Thoracic aorta (tissue), 2 donors: ENCODE data around the gene MSI2. TPM values are rescaled to one million over a fixed set of nuclear protein-coding genes. Genes with fewer than 3 reads are reported as not detected.
A peak's percentile ranks its signal among the peaks of the same experiment; 100 is the strongest.

ENCODE experiments used
- ATAC-seq: fragments of 150-250 bp; one replicate; pipeline ENCODE4 v1.8.0; 2017; ENCODE audit warnings: low read depth; ENCODE audit not compliant: insufficient number of reproducible peaks, low FRiP score
- DNase-seq: peaks from one replicate; pipeline ENCODE4 v3.0.0-alpha.2; 2020; ENCODE audit warnings: low spot score
- H3K27ac ChIP-seq, 2 donors: fragments of 200-600 bp; sonication (generic); 1 replicate in 1 of 2; 2 replicates in 1 of 2; pipeline ENCODE4 v1.5.1; 2016; ENCODE audit warnings: mild to moderate bottlenecking in 2 of 2, moderate library complexity in 2 of 2
- H3K27me3 ChIP-seq: fragments of 200-600 bp; sonication (generic); replicated peaks from 2 replicates; pipeline ENCODE4 v1.6.0; 2016; ENCODE audit warnings: mild to moderate bottlenecking; ENCODE audit not compliant: insufficient read depth
- H3K36me3 ChIP-seq: fragments of 200-600 bp; sonication (generic); one replicate; pipeline ENCODE4 v1.5.1; 2016
- H3K4me1 ChIP-seq, 2 donors: fragments of 200-600 bp; sonication (generic); 1 replicate in 1 of 2; 2 replicates in 1 of 2; pipeline versions ENCODE4 v1.5.1 to v1.6.0; 2016; ENCODE audit warnings: low read depth in 2 of 2, mild to moderate bottlenecking in 1 of 2; ENCODE audit not compliant: control insufficient read depth in 1 of 2
- H3K4me3 ChIP-seq: fragments of 200-600 bp; sonication (generic); 2 replicates; pipeline ENCODE4 v1.5.1; 2016; ENCODE audit warnings: mild to moderate bottlenecking
- H3K9me3 ChIP-seq: fragments of 200-600 bp; sonication (generic); 2 replicates; pipeline ENCODE4 v1.5.1; 2016
- CTCF ChIP-seq: fragments of 200-600 bp; sonication (generic); IDR thresholded peaks from one replicate; pipeline ENCODE4 v1.5.1; 2019; ENCODE audit warnings: antibody characterized with exemption
- total RNA-seq, 2 donors: library from RNA; depleted of rRNA; stranded (reverse); fragments of >200 nt; gene quantifications; one replicate each; pipeline versions ENCODE4 v1.1.0 to v1.2.3, GENCODE V29; 2016

The MSI2 gene
- total RNA-seq, 2 donors from 2014 or later = 32.1 to 46.2 TPM

DNA sequence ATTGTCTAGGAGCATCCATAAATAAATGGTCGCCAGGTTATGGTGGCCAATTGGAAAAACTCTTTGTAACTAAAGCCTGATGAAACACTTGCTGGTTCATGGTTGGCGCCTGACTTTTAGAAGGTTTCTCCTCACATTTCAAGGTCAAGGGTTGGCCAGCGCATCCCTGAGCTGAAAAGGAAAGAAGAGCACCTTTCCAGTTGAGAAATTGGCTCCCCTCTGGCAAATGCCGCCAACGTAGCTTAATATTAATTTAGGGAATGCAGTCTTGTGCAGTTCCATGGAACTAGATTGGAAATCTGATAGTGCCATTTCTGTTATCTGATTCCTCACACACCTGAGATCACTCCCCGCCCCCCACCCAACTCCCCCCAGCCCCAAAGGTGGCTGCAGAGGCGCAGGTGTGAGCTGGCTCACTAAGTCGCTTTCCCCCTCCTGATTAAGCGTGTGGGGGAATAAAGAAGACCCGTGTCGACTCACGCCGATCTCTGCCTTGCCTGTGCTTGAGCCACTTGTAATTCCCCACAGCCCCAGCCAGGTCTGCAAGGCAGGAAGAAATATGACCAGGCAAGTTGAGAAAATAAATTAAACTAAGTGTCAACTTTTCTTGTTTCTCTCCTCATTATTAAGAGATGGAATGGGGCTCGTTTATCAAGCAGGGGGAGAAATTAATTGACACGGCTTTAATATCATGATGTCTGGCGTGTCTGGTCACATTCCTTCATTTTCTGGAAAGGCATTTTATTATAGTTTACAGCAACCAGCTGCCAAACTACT lies 331.1 kb downstream of the MSI2 start:
- Histone ChIP-seq H3K4me3 (no peak overlapping the region), H3K27me3 (no peaks in the 10 kb centered on the region), H3K4me1 (peaks cover 34 to 56% of the 10 kb centered on the region in 2 donors), H3K27ac (peak overlapping the region; percentile 47 to 76), H3K36me3 (no peaks in the 10 kb centered on the region), H3K9me3 (no peaks in the 10 kb centered on the region)
- ATAC-seq = no peak
- no peak for TF ChIP-seq CTCF
- no peak for DNase-seq

DNA sequence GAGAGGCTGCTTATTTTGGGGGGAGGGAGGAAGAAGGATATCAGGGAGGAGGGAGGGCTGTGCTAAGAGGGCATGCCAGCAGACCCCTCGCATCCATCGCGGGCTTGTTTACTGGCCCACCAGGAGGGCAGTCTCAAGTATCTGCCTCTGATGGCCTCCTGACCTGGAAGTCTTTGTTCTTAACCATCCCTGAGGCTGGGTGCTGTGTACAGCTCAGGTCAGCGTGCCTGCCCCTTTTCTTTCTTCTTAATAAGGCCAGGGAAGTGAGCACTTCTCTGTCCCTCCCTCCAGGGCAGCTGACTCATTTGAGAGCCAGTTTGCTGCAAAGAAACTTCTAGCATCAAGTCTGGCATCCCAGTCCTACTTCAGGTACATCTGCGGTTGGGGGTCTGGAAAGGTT lies 331.8 kb downstream of the MSI2 start:
- no peak overlapping the region for H3K4me3 ChIP-seq
- peak overlapping the region; percentile 47 to 76 for H3K27ac ChIP-seq
- no peak for TF ChIP-seq CTCF
- peaks cover 34 to 56% of the 10 kb centered on the region in 2 donors for H3K4me1 ChIP-seq
- no peaks in the 10 kb centered on the region for H3K27me3 ChIP-seq
- ATAC-seq (peak; percentile 27), DNase-seq (no peak)
- no peaks in the 10 kb centered on the region for H3K9me3 ChIP-seq
- H3K36me3 ChIP-seq = no peaks in the 10 kb centered on the region

DNA sequence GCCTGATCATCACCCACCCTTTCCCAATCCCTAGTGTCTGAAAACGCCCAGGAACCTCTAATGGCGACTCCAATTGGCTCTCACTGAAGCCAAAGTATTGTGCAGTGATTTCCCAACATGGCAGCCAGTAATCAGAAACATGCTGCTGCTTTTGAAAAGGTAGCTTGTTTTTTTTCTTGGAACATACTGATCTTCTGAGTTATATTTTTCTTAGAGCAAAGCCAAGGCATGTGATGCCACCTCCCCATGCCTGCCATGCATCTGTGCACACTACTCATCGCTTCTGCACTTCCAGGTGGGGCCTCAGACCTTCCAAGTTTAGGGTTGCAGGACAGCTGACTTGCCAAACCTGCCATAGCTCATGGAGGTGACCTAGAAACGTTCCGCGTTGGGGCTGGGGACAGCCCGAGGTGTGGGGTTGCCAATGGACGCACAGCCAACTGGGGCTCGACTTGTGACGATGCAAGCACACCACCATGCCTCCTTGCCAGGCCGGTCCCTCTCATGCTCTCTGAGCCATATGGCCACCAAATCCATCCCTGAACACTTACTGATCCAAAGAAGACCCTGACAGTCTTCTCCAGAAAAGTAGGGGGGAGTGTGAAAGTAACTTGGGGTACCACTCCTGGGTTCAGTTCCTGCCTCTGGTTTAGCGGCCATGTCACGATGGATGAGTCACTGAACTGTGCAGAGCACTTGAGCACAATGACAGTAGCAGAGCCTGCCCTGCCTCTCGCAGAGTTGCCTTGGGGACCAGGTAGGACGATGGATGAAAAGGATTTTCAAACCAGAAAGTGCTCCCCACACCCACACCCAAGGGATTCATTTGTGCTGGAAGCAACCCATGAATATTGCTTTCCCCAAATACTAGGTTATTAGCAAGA lies 333.1 kb downstream of the MSI2 start:
- Histone ChIP-seq H3K27me3 (no peaks in the 10 kb centered on the region), H3K36me3 (no peaks in the 10 kb centered on the region), H3K9me3 (no peaks in the 10 kb centered on the region), H3K4me1 (peaks cover 34 to 56% of the 10 kb centered on the region in 2 donors), H3K27ac (peak overlapping the region; percentile 22 to 76), H3K4me3 (no peak overlapping the region)
- no peak for DNase-seq
- ATAC-seq = no peak
- TF ChIP-seq CTCF = no peak

- H3K27ac ChIP-seq = no peak overlapping the region
Observed at GRCh38 chr17:57593739-57594462, 337.6 kb downstream of the MSI2 start.

More at GRCh38 chr17:57593739-57594462, 337.6 kb downstream of the MSI2 start:
- ATAC-seq = no peak
- Histone ChIP-seq H3K27me3 (no peaks in the 10 kb centered on the region), H3K4me3 (no peak overlapping the region), H3K36me3 (no peaks in the 10 kb centered on the region), H3K4me1 (peaks cover 15 to 35% of the 10 kb centered on the region in 2 donors), H3K9me3 (no peaks in the 10 kb centered on the region)
- TF ChIP-seq CTCF = no peak
- no peak for DNase-seq
